ENCODE measurements around the gene MARVELD1.

- no peak for TF ChIP-seq CTCF (IDR thresholded peaks at IDR 0.05)
- no peak for TF ChIP-seq POLR2A (IDR thresholded peaks at IDR 0.05)
Observed at GRCh38 chr10:97667463-97667862, 46.1 kb upstream of the MARVELD1 start.
